Keratinocyte (primary cell): ENCODE measurements around the gene RAB32. TPM values are rescaled to one million over a fixed set of nuclear protein-coding genes. Genes with fewer than 3 reads are reported as not detected.

Experiments
- DNase-seq: peaks from one replicate; pipeline ENCODE4 v3.0.0-alpha.2; 2011; ENCODE audit warnings: low read depth, missing footprints, low spot score
- FAIRE-seq: peaks from 2 replicates; lab custom pipeline; 2011; peaks lifted over from hg19 to GRCh38; lab: Jason Lieb, UNC
- H2AFZ ChIP-seq: 2 replicates; pipeline ENCODE4 v1.6.0; 2012; ENCODE audit warnings: low read length, control low read depth, inconsistent platforms; ENCODE audit not compliant: control insufficient read depth
- H3K27ac ChIP-seq: 2 replicates; pipeline ENCODE4 v1.5.1; 2011; ENCODE audit warnings: low read length; ENCODE audit not compliant: control insufficient read depth, insufficient read depth
- H3K27me3 ChIP-seq: 3 replicates; pipeline ENCODE4 v1.6.0; 2011; ENCODE audit warnings: low read length; ENCODE audit not compliant: control insufficient read depth, insufficient read depth; ENCODE audit errors: extremely low read depth
- H3K36me3 ChIP-seq, 2 experiments: 2 replicates in 1 of 2; 3 replicates in 1 of 2; pipeline ENCODE4 v1.5.1; 2011; ENCODE audit warnings: low read length in 2 of 2, mild to moderate bottlenecking in 1 of 2; ENCODE audit not compliant: control insufficient read depth in 2 of 2, insufficient read depth in 2 of 2; ENCODE audit errors: extremely low read depth in 1 of 2
- H3K4me1 ChIP-seq: 3 replicates; pipeline ENCODE4 v1.5.1; 2011; ENCODE audit warnings: low read length; ENCODE audit not compliant: control insufficient read depth, insufficient read depth; ENCODE audit errors: extremely low read depth
- H3K4me2 ChIP-seq: 3 replicates; pipeline ENCODE4 v1.6.0; 2011; ENCODE audit warnings: low read depth, low read length; ENCODE audit not compliant: control insufficient read depth, insufficient read depth; ENCODE audit errors: extremely low read depth
- H3K4me3 ChIP-seq, 3 experiments: fragments of 200-600 bp in 1 of 3; sonication (generic) in 1 of 3; 2 replicates in 2 of 3; 3 replicates in 1 of 3; pipeline ENCODE4 v1.5.1; 2011 to 2016; ENCODE audit warnings: low read length in 3 of 3, mild to moderate bottlenecking in 3 of 3, control low read depth in 2 of 3, inconsistent platforms in 1 of 3, low read depth in 1 of 3, mixed read lengths in 1 of 3, mixed run types in 1 of 3, moderate library complexity in 1 of 3; ENCODE audit not compliant: control insufficient read depth in 2 of 3, insufficient read depth in 2 of 3; ENCODE audit errors: extremely low read depth in 1 of 3
- H3K79me2 ChIP-seq: 2 replicates; pipeline ENCODE4 v1.6.0; 2012; ENCODE audit warnings: low read length; ENCODE audit not compliant: control insufficient read depth, insufficient read depth
- H3K9ac ChIP-seq: 3 replicates; pipeline ENCODE4 v1.6.0; 2011; ENCODE audit warnings: low read length; ENCODE audit not compliant: control insufficient read depth, insufficient read depth; ENCODE audit errors: extremely low read depth
- H3K9me1 ChIP-seq: 3 replicates; pipeline ENCODE4 v1.6.0; 2011; ENCODE audit warnings: low read length; ENCODE audit not compliant: control insufficient read depth, insufficient read depth; ENCODE audit errors: extremely low read depth
- H3K9me3 ChIP-seq: 2 replicates; pipeline ENCODE4 v1.5.1; 2012; ENCODE audit warnings: low read depth, low read length; ENCODE audit not compliant: control insufficient read depth
- H4K20me1 ChIP-seq: 3 replicates; pipeline ENCODE4 v1.6.0; 2011; ENCODE audit warnings: low read length; ENCODE audit not compliant: control insufficient read depth, insufficient read depth; ENCODE audit errors: extremely low read depth
- CTCF ChIP-seq, 3 experiments: IDR thresholded peaks in 1 of 3; conservative IDR thresholded peaks in 1 of 3; optimal IDR thresholded peaks in 1 of 3; 2 replicates in 2 of 3; 3 replicates in 1 of 3; pipeline versions ENCODE3 to v1.5.1; 2011; ENCODE audit warnings: low read length in 3 of 3, mild to moderate bottlenecking in 3 of 3, moderate library complexity in 2 of 3, control low read depth in 1 of 3, inconsistent platforms in 1 of 3; ENCODE audit not compliant: insufficient read depth in 2 of 3; ENCODE audit errors: extremely low read depth in 1 of 3
- EZH2 ChIP-seq: IDR thresholded peaks from one replicate; pipeline ENCODE4 v1.6.1; 2012; ENCODE audit warnings: inconsistent platforms, mild to moderate bottlenecking, low read length, moderate library complexity
- dilution Hi-C: fragments of 300-500 bp; cut with MboI; formaldehyde crosslinking; loops from one replicate; pipeline ENCODE4 v1.7.0; 2020; ENCODE audit warnings: low sequenced_read_pairs; ENCODE audit not compliant: extremely low pct_ligation_motif_present
- polyA plus RNA-seq, 5 experiments: library from polyadenylated mRNA; depleted of rRNA in 3 of 5; stranded (reverse) in 3 of 5; stranded (forward) in 1 of 5; unstranded in 1 of 5; fragments of >200 nt; gene quantifications; 1 replicate in 1 of 5; 2 replicates in 3 of 5; 3 replicates in 1 of 5; pipeline versions ENCODE4 v1.2.1 to v1.2.3, GENCODE V29; 2011 to 2012; ENCODE audit warnings: missing spikeins in 2 of 5, low read depth in 1 of 5, low replicate concordance in 1 of 5

The RAB32 gene
- polyA plus RNA-seq, 1 donor (not counting 4 experiments of a cell fraction or from before 2014, with no cell fraction given), result 73.0 TPM

GRCh38 chr6:146550911-146551310 lies 7.3 kb downstream of the RAB32 start:
- Histone ChIP-seq H2AFZ (no peak overlapping the region), H3K9ac (no peak overlapping the region), H3K9me3 (no peaks in the 10 kb centered on the region), H3K79me2 (peaks cover 60% of the 10 kb centered on the region), H4K20me1 (no peaks in the 10 kb centered on the region), H3K4me1 (peaks cover 12% of the 10 kb centered on the region), H3K36me3 (peaks cover 8 to 14% of the 10 kb centered on the region in 2 experiments), H3K4me2 (no peak overlapping the region), H3K9me1 (no peaks in the 10 kb centered on the region), H3K27ac (no peak overlapping the region), H3K27me3 (no peaks in the 10 kb centered on the region), H3K4me3 (no peak overlapping the region)
- TF ChIP-seq CTCF (optimal IDR thresholded peaks at IDR 0.05 in 1 of 3, IDR thresholded peaks at IDR 0.05 in 1 of 3, conservative IDR thresholded peaks at IDR 0.05 in 1 of 3; ENCODE audit: extremely low read depth in 1 of 3, insufficient read depth in 2 of 3, low read length in 3 of 3) (no peak), EZH2 (no peak)
- DNase-seq (no peak), FAIRE-seq (peak; percentile 69)
- dilution Hi-C loops, result no loop called here

- H3K9ac ChIP-seq, result no peak overlapping the region
- H4K20me1 ChIP-seq, result no peaks in the 10 kb centered on the region
- no peaks in the 10 kb centered on the region for H3K9me1 ChIP-seq
- no peak overlapping the region for H2AFZ ChIP-seq
- H3K27me3 ChIP-seq, result no peaks in the 10 kb centered on the region
- FAIRE-seq (no peak), DNase-seq (no peak)
- no peaks in the 10 kb centered on the region for H3K9me3 ChIP-seq
- H3K79me2 ChIP-seq, result peaks cover 59% of the 10 kb centered on the region
- no peak overlapping the region for H3K27ac ChIP-seq
- TF ChIP-seq EZH2, result no peak
- H3K4me2 ChIP-seq, result no peak overlapping the region
- H3K4me1 ChIP-seq, result peaks cover 9% of the 10 kb centered on the region
- H3K36me3 ChIP-seq, result peaks cover 8 to 14% of the 10 kb centered on the region in 2 experiments
- dilution Hi-C loops, result no loop called here
- no peak overlapping the region for H3K4me3 ChIP-seq
These were observed 7.9 kb downstream of the RAB32 start for GRCh38 chr6:146551545-146551944.
